Left cardiac atrium (tissue), 4 donors: Measurements from ENCODE around the gene LMF2. TPM values are rescaled to one million over a fixed set of nuclear protein-coding genes. Genes with fewer than 3 reads are reported as not detected.

Experiments
- ATAC-seq, 2 donors: fragments of 200-7000 bp; cut with Tn5 transposase; one replicate each; pipeline ENCODE4 v1.9.1; 2020; ENCODE audit warnings: mild to moderate bottlenecking in 2 of 2, moderate library complexity in 2 of 2
- DNase-seq: peaks from one replicate; pipeline ENCODE4 v3.0.0-alpha.2; 2020
- intact Hi-C, 2 donors: fragments of 100-400 bp; cut with DNase I; formaldehyde crosslinking; loops; one replicate each; pipeline versions ENCODE4 v1.14.1 to v1.15.1; 2022 to 2023
- total RNA-seq, 2 donors: library from RNA; stranded (reverse); fragmentation: NEBNext Ultra II Directional; extraction: Animal tissue kit (Norgen Biotek cat#: 25700); gene quantifications; one replicate each; pipeline ENCODE4 v1.2.1, GENCODE V29; 2021
- donor health status: DM: no; HTN: yes; CAD: no.
- donor health status: DM: no; HTN: yes; CAD: no; lungs with severe emphysema.
- donor health status: DM: yes; HTN: yes; CAD: no.
- donor health status: Dilated cardiomyopathy.

LMF2 gene
- total RNA-seq, 2 donors from 2014 or later: 35.4 to 37.6 TPM

DNA sequence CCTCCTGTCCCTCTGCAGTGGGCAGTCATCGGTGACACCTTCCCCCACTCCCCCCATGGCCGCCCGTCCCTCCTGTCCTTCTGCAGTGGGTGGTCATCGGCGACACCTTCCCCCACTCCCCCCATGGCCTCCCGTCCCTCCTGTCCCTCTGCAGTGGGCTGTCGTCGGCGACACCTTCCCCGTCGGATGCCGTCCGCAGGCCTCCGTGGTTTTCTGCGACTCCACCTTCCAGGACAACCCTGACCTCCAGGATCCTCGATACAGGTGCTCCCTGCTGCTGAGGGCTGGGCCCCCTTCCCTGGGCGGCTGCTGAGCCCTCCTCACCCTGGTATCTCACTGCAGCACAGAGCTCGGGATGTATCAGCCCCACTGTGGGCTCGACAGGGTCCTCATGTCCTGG is 18.6 kb downstream of the LMF2 start:
- intact Hi-C loops: no loop called here
- no peak for ATAC-seq
- no peak for DNase-seq

DNA sequence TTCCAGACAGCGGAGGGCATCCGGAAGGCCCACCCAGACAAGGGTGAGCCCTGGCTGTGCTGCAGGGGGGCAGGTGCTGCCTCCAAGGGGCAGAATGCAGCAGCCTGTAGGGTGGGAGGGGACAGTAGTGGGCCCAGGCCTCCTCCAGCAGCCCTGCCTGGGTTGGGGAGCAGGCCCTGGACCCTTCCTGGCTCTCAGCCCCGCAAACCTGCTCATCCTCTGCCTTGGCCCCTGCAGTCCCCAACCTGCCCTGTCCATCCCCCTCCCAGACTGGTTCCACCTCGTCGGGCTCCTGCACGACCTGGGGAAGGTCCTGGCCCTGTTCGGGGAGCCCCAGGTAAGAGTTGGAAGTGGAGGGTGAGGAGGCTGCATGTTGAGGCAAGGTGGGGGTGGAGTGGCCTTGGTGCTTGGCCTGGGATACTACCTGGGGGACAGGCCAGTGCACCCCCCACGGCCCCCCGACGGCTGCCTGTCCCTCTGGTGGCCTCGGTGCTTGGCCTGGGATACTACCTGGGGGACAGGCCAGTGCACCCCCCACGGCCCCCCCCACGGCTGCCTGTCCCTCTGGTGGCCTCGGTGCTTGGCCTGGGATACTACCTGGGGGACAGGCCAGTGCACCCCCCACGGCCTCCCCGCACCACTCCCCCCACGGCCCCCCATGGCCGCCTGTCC is 19.4 kb downstream of the LMF2 start:
- DNase-seq (no peak), ATAC-seq (no peak)
- intact Hi-C loops: no loop called here

DNA sequence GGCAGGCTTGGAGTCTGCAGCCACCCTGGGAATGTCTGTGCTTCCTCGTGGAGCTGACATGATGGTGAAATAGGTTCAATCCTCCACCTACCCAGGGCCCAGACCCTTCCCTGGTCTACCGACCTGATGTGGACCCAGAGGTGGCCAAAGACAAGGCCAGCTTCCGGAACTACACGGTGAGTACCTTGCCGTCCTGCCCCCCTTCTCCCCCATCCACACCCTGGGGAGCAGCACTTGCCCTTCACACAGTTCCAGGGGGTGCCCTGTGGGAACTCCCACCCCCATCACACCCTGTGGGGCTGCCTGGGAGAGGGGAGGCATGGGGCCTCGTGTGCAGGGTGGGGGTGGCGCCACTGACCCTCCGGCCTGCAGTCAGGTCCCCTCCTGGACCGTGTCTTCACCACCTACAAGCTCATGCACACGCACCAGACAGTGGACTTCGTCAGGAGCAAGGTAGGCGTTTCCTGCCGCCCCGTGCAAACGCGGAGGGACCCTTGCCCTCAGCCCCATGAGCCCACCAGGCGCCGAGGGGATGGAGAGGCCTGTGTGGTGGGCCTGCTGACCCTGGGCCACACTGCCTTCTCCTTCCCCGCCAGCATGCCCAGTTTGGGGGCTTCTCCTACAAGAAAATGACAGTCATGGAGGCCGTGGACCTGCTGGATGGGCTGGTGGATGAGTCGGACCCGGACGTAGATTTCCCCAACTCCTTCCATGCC is 20.1 kb downstream of the LMF2 start:
- ATAC-seq: no peak
- intact Hi-C loops: no loop called here
- no peak for DNase-seq

DNA sequence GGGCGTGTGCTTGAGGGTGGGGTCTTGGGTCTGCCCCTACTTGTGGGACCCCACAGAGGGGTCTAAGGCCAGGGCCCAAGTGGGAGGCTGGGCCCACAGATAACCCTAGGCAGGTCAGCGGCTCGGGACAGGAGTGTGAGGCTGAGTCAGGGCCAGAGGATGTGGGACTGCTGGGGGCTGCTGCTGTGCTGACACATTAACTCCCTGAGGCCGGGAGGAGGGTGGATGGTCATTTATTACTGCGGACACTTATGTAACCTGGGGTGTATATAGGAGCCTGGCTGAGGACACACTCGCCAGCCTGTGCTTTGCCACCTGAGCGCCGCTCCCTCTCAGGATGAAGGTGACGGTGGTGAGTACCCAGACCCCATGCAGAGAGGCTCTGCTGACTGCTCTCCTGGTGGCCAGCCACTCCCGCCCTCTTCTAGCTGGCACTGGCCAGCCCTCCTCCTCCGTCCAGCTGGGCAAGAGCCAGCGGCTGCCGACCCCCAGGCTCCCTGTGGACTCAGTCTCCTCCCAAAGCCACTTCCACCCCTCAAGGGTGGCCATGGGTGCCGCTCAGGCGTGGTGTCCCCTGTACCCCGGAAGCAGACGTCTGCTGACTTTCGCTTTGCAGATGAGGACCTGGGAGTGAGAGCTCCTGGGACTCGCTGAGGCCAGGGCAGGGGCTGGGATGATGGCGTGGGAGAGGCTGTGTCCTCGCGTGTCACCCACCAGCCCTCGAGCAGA is 20.8 kb downstream of the LMF2 start, which contains the start of gene MIOX:
Gene MIOX (plus strand): TSS at position 299 of the 729 bp plus-strand sequence. CDS start 39 bp downstream, at position 338.
- intact Hi-C loops: no loop called here
- DNase-seq: no peak

DNA sequence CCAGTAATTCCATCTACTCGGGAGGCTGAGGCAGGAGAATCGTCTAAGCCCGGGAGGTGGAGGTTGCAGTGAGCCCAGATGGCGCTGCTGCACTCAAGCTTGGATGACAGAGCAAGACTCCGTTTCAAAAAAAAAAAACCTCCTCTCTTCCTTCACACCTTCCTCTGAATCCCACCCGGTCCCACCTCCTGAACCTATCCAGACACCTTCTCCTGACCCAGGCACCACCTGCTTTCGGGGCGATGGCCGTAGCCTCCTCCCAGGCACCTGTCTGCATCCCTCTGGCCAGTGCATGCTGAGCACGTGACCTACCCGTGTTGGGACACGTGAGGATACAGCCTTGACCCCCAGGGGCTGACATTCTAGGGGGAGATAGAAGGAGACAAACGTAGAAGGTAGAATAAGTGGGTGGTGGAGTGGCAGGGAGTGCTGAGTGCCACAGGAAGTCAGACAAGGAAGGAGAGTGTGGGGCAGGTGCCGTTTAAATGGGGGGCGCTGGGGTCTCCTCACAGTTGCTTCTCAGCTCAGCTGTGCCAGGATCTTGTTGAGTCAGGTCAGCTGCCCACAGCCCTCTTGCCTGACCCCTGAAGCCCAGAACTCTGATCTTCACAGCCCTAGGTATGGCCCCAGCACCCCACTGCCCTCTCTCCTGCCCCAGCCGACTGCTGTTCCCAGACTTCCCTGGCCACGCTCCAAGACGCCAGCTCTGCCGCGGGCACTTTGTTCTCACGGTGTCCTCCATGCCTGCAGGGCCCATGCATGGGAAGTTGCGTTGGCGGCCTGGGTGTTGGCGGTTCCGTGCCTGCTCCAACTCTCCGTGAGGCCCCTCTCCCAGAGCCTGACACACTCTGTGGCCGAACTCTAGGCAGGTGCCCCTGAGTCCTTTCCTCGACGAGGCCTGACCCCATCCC is 22.0 kb downstream of the LMF2 start:
- DNase-seq (no peak), ATAC-seq (no peak)
- intact Hi-C loops: no loop called here

More for the DNA sequence above, 20.8 kb downstream of the LMF2 start, which contains the start of gene MIOX:
- no peak for ATAC-seq

DNA sequence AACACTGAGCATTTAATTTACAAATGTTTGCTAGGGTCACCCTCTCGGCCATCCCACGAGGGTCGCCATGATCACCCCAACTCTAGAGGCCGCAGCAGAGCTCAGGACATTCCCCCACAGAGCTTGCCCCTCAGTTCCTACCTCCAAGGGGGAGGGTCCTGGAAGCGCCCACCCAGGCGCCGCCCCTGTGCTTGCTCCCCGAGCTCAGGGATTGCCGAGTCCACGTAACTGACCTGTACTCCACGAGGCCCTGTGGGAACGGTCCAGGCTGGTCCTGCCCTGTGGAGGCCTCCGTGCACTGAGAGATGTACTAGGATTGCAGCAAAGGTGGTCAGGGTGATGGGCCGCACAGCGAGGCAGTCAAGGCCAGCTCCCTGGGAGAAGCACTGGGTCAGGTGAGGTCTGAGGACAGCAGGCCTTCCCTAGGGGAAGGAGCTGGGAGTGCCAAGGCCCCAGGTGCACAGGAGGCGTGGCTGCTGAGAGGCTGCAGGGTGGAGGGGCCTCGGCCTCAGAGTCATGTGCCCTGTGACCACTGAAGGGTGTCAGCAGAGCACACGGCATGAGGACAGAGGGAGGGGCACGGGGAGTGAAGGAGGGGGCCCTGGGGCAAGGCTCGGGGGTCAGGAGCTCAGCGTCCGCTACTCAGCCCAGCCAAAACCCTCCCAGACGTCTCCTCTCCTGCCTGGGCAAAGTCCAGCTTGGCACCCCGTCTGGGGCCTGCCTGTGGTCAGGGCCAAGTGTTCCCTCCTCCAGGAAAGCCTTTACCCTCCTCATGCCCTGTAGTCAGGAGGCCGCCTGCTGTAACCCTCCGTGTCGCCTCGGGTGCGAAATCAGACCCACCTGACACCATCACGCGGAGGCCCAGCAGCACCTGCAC is 23.3 kb downstream of the LMF2 start:
- DNase-seq (no peak), ATAC-seq (no peak)
- intact Hi-C loops: no loop called here

DNA sequence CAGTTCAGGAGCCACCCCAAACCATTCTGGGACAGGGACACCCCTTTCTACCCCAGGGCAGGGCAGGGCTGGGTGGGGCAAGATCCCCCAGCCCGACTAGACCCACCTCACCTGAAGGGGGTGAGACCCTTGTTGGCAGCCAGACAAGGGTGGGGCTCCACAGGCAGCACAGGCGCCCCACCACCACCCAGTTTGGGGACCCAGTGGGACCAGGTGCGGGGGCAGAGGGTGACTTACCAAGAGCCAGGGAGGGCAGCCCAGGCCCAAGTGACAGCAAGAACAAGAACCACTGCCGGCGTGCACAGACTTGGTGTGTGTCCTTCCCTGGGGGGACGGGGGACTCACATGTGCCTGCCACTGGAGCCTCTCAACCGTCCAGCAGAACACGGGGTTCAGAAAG is 23.9 kb downstream of the LMF2 start:
- no peak for ATAC-seq
- intact Hi-C loops: no loop called here
- no peak for DNase-seq

DNA sequence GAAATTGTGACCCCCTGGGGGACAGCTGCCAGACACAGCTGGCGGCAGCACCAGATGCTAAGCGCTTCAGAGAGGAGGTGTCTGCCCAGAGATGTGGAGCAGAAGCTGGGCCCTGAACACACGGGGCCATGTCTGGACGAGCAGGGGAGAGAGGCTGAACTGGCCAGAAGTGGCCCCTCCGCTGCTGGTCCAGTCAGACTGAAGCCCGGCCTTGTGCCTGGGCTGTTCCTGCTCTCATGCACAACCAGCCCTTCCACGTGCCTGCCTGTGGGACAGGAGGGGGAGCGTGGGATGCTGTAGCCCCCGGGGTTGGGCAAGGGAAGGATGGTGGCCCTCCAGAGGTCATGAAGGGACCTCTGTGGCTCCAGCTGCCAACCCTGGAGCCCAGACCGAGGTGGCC is 24.4 kb downstream of the LMF2 start:
- intact Hi-C loops: no loop called here
- no peak for ATAC-seq
- DNase-seq: no peak

DNA sequence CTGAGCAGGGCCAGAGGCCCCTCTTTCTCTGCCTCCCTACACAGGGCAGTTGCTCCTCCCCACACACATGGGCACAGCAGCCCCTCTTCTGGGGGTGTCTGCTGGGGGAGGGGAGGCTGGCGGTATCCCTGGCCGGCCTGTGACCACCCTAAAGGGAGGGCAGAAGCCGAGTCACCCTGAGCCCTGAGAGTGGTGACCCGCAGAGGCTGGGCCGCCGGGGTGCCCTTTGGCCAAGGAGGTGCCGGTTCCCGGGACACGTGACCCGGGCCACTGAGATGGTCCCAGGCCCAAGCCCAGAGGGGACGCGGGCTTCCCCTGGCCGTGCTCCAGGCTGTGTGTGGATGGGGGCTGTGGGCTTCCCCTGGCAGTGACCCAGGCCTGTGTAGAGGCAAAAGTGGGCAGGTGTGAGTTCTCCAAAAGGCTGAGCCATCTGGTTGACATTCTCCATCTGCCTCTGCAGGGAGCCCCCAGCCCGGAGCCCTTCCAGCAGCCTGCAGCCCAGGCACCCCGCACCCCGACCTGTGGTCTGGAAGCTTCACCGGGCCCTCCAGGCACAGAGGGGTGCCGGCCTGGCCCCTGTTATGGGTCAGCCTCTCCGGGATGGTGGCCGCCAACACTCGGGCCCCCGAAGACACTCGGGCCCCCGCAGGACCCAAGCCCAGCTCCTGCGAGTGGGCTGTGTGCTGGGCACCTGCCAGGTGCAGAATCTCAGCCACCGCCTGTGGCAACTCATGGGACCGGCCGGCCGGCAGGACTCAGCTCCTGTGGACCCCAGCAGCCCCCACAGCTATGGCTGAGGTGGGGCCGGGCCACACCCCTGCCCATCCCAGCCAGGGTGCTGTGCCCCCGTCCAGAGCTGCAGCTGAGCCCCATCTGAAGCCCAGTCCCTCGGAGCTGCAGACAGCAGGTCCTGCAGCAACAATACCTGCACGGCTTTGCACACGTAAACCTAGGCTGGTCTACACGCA is 25.1 kb downstream of the LMF2 start:
- no peak for ATAC-seq
- DNase-seq: no peak
- intact Hi-C loops: no loop called here

DNA sequence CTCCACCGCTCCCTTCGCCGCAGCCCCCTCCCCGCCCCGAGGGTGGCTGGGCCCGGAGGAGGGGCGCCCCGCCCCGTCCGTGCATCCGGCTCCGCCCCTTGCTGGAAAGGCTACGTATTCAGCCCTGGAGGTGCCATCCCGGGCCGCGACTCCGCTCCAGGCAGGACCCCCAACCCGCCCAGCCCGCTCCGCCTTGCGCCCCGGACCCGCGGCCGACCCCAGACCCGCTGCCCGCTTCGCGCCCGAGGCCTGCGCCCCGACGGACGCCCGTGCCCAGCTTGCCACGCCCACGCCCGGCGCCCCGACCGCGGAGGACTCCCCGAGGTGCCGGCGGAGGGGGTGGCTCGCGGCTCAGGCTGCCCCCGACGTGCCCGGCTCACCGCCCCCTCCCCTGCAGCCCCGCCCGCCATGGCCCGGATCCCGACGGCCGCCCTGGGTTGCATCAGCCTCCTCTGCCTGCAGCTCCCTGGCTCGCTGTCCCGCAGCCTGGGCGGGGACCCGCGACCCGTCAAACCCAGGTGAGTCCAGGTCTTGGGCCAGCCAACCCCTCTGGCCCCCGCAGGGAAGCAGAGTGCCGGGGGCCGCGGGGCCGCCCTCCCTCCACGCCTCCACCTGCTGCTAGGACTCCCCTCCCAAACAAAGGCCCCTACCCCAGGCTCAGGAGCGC is 25.9 kb downstream of the LMF2 start, which contains the start of gene ADM2:
Gene ADM2 (plus strand): TSS at position 104 of the 667 bp plus-strand sequence. CDS start 305 bp downstream, at position 409.
- ATAC-seq: peak; percentile 46 to 52
- DNase-seq: no peak
- intact Hi-C loops: no loop called here

DNA sequence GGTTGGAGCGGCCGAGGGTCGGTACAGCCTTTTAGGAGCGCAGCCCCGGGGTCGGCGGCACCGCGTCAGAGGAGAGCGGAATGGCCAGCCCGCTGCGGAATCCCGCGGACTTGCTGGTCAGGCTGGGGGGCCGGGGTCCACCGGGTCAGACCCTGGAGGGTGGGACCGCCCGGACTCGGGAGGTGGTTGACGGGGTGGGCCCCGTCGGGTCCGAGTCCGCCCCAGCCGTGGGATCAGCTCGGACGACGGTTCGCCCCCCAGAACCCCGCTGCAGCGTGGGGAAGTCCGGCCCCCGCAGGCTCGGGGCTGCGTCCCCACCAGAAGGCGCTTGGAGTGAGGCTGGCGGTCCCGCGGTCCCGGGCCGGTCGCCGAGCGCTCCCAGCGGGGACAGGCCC is 26.5 kb downstream of the LMF2 start:
- ATAC-seq (no peak), DNase-seq (no peak)
- intact Hi-C loops: no loop called here

DNA sequence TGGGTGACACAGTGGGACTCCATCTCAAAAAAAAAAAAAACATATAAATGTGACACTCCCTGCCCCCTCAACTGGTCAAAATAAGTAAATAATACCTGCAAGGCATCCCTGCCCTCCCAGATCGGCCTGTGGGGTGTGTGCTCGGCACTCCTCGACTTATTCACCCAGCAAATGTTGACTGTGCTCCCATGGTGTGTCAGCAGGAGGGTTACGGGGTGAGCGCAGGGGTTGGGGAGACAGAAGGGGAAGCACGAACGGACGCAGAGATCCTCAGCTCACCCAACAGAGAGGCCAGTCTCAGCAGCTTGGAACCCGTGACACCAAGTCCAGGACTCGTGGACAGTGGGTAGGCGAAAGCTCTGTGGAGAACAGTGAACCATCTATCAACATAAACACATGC is 27.8 kb downstream of the LMF2 start:
- ATAC-seq: no peak
- no peak for DNase-seq
- intact Hi-C loops: no loop called here

DNA sequence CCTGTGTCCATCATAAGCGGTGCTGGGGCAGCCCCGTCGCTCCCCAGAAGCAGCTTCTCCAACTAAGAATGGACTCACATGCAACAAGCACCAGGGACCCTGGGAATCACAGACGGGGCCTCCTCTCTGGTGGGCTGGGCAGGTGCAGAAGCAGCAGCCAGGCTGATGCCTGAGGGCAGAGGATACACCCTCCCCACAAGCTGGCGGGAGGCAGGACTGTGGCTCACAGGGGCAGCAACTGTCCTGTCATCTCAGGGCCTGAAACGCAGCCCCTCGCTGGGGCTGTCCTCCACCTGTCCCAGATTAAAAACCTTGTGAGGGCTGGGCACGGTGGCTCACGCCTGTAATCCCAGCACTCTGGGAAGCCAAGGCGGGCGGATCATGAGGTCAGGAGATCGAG is 29.6 kb downstream of the LMF2 start:
- DNase-seq (no peak), ATAC-seq (no peak)
- intact Hi-C loops: no loop called here

DNA sequence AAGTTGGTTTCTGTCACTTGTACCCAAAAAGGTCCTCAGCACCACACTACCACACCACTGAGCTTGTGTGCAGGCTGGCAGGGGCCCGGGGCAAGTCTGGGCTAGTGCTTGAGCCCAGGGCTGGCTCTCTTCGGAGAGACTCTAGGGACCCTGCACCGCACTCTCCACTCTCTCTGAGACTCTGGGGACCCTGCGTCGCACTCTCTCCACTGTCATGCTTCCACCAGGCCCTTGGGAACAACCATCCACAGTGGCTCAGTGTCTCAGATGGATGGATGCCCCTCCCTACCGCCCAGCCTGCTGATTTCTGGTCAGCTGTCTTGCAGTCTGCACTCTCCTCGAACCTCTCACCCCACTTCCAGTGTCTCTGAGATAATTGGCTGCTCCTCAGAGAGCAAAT is 30.6 kb downstream of the LMF2 start:
- ATAC-seq (no peak), DNase-seq (no peak)
- intact Hi-C loops: no loop called here

DNA sequence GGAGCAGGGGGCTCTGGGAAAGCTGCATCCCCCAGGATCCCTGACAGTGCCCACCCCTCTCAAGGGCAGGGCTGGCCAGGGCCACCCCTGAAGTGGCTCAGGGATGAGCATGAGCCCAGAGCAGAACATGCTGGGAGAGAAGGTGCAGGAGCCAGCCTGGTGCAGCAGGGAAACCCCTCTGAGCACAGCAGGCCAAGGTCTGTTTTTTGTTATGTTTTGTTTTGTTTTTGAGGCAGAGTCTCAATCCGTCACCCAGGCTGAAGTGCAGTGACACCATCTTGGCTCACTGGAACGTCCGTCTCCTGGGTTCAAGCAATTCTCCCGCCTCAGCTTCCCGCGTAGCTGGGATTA is 31.9 kb downstream of the LMF2 start:
- intact Hi-C loops: no loop called here
- DNase-seq (no peak), ATAC-seq (no peak)
